RKO (cell line): ENCODE measurements around the gene MATCAP1.

ENCODE experiments used
- DNase-seq: peaks from one replicate; pipeline ENCODE4 v3.0.0-alpha.2; 2016; ENCODE audit warnings: low spot score

The MATCAP1 gene

DNA sequence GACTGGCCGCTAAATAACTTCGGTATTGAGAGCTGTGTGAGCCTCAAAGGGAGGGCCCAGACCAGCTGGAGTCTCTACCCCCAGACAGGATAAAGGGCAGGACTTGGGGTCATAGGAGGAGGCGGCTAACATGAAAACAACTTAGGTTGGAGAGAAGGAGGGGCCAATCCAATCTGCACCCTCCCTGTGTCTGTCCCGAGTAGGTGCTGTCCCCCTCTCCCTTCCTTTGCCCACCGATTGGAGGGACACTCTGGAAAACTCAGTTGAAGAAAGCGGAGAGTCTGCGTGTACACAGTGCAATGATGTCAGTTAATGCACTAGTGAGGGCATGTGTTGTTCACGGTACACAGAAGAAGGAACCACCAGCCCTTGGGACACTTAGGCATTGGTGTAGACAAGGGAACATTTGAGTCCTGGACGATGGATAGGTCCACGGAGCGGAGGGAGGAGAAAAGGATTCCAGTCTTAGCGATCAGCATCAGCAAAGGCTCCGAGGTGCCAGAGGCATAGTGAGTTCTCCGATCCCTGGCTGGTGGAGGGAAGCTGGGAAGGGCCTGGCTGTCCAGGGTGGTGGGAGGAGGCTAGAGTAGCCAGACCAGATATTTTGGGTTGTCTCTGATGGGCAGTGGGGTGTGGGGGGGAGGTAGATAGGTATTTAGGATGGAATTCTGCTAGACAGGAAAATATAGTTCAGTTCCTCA is 12.7 kb downstream of the MATCAP1 start:
- DNase-seq, result no peak

- DNase-seq, result peak; percentile 86
Observed at GRCh38 chr16:67170168-67170948, 13.4 kb downstream of the MATCAP1 start, which contains the start of gene NOL3. NOL3 (plus strand) TSS chr16:67170538.

GRCh38 chr16:67169642-67170167 is 14.1 kb downstream of the MATCAP1 start:
- DNase-seq, result peak; percentile 44

GRCh38 chr16:67169011-67169451 is 14.7 kb downstream of the MATCAP1 start:
- no peak for DNase-seq

- DNase-seq, result no peak
Observed at GRCh38 chr16:67167588-67167987, 16.2 kb downstream of the MATCAP1 start.

DNA sequence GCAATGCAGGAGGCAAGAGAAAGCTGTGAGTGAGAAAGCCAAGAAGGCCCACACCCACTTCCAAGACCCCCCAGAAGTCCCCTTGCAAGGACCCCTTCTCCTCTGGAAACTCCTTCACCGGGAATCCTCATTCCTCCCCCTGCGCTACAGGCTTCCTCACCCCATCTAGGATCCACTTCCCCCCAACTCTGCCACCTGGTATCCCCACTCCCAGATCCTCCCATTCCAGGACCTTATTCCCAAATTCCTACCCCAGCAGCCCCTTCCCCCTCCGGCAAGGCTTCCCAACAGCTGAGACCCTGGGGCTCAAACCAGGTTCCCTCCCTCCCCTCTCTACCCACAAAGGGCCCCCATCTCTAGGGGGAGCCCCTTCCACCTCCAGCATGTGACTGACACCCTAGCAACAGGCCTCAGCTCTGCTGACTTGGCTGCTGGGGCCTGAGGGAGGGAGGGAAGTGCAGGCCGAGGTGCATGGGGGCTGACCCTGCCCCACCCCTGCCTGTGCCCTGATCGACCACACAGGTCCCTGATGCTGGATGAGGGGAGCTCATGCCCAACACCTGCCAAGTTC is 17.1 kb downstream of the MATCAP1 start:
- DNase-seq, result no peak

- no peak for DNase-seq
Observed at GRCh38 chr16:67166110-67166547, 17.6 kb downstream of the MATCAP1 start.

DNA sequence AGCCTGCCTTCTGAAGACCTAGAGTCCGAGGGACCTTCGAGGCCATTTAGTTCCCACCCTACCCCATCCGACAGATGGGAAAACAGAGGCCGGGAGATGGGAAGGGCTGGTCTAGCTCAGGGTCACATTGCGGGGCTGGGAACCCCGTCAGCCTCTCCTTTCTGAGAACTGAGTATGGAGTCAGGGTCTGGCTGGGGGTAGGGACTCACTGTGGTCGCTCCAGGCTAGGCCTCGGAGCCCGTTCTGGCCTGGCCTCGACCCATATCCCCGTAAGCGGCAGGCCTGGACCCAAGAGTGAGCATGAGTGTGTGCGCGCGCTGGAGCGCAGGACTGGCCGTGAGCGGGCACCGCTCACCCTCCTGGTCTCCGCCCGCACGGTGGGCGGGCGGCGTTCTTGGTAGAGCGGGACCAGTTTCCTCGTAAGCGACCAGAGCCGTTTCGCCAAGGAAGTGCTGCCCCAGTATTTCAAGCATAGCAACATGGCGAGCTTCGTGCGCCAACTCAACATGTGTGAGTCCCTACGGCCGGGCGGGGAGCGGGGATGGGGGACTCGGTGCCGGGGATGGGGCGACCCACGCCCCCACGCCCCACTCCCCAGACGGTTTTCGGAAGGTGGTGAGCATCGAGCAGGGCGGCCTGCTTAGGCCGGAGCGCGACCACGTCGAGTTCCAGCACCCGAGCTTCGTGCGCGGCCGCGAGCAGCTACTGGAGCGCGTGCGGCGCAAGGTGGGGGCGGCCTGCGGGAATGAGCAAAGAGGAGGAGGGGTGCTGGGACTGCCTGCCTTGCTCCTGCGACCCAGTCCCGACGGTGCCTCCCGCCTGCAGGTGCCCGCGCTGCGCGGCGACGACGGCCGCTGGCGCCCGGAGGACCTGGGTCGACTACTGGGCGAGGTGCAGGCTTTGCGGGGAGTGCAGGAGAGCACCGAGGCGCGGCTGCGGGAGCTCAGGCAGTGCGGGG is 18.4 kb downstream of the MATCAP1 start:
- DNase-seq, result no peak

- DNase-seq, result peak; percentile 56
Observed at GRCh38 chr16:67164599-67165061, 19.1 kb downstream of the MATCAP1 start, which contains the start of gene HSF4. HSF4 (plus strand) TSS chr16:67164745; CDS start chr16:67164812, 67 bp downstream.

DNA sequence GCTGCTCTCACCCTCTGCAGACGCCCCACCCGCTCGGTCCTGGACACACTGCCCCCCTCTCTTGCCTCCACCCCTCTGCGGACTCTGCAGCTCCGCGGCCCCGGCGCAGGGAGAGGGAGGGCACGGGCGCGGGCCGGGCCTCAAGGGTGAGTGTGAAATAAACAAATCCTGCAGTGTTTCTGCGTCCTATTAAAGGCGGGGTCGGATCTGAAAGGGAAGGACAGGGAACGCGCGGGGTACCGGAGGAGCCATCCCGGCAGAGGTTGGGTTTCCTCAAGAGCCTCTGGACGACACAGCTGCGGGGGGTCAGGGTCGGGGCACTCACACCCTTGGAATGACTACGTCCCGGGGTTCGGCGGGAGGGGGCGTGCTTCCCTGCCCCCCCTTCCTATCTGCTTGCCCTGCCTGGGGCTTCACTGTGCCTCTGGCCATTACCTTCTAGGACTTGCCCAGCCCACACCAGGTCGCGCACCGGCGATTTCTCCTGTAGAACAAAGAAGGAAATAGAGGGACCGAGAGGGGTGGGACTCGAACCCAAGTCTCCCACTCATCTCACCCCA is 19.7 kb downstream of the MATCAP1 start:
- peak; percentile 44 for DNase-seq

GRCh38 chr16:67163164-67163998 is 20.4 kb downstream of the MATCAP1 start:
- no peak for DNase-seq

GRCh38 chr16:67162506-67163163 is 21.1 kb downstream of the MATCAP1 start:
- DNase-seq, result peak; percentile 41

DNA sequence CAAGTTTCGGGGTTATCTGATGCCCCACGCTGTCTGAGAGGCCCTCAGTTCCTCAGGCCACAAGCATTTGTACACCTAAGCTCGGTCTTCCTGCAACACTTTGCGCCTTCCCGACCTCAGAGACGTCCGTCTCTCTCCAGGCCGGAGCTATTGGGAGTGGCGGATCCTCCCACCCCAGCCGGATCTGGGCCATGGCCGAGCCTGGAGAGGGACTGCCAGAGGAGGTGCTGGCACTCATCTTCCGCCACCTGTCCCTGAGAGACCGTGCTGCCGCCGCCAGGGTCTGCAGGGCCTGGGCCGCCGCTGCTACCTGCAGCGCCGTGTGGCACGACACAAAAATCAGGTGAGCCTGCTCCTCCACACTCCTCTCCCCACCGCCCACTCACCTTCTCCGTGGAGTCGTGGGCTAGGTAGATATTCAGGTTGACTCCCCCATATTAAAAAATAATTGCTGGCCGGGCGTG is 22.1 kb downstream of the MATCAP1 start:
- no peak for DNase-seq

DNA sequence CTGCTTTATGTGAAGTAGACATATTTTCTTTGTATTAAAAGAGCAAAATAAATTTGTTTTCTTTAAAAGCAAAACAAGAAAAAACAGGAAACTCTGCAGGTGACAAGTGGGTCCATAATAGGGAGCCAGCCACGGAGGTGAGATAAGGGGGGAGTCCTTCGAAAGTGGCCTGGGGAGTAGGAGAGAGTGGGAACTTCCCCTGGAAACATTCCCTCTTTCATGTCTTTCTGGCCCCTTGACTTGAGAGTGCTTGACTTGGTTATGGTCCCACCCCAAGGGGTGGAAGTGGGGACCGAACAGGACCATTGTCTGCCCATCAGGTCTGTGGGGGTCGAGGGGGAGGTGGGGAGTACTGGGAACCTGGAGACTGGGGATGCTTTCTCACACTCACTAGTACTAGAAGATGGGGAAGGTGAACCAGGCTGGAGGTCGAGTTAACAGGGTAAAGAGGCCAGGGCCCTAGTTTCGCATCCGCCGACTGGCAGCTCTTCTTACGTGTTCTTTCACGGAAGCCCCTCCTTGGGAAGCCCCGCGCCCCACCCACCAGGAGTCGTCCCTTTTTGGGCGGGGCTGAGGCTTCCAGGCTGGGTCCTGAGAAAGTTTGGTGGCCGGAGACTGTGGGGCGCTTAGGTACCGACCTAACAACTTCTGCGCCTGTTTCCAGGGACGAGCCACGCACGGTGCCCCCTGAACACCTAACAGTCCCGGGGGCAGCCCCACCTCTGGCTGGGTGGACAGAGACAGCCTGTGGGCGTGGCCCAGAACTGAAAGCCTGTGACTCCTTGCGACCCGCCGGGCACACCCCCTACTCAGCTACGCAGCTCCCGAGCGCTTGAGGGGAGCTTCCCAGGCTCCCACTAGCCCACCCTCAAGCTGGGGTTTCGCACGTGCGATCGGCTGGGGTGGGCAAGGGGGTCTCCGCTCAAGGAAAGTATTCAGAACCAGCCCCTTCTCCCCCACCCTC is 24.8 kb downstream of the MATCAP1 start:
- peak; percentile 40 for DNase-seq

- DNase-seq, result no peak
Observed at GRCh38 chr16:67157892-67158635, 25.7 kb downstream of the MATCAP1 start.

DNA sequence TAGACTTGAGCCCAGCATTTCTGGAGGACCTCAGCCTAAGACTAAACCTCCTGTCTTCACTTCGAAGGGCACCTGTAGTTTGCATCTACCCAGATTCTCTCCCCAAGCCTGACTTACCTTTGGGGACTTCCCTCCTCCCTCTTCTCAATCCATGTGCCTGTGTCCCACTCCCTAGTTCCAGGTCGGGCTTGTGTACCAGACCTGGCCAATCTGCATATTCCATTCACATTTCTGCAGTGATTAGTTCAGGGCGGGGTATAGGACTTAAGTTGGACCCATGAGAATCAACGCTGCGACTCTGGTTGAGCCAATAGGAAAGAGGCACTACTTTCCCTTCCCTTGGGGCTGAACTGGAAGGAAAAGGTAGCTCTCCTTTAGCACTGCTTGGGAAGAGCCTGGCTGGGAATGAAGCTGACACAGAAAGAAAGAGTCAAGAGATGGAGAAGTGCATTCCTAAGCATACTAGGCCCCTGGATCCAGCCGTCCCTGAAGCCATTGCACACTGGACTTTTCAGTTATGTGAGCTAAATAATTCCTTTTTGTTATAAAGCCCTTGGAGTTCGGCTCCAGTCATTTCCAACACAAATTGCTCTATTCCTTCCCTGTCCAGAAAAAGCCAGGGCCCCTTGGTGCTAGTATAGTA is 26.5 kb downstream of the MATCAP1 start:
- DNase-seq, result no peak
